Measurements from ENCODE around the gene SLC24A1.

DNA sequence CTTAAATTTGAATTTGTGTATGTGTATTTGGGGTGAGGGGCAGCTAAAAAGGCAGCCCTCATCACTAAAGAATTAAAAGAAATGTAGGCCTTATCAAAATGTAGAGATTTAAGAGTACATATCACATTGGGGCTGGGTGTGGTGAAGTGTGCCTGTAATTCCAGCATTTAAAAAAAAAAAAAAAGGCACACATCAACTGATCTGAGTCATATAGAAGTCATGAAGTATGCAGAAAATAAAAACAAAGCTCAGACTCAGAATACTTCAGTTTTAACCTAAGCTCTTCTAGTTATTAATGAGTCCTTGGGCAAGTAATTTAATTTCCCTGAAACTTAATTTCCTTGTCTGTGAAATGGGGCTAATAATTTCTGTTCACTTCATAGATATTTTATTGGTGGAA lies 31.6 kb downstream of the SLC24A1 start:
- TF ChIP-seq, protein P1, sequence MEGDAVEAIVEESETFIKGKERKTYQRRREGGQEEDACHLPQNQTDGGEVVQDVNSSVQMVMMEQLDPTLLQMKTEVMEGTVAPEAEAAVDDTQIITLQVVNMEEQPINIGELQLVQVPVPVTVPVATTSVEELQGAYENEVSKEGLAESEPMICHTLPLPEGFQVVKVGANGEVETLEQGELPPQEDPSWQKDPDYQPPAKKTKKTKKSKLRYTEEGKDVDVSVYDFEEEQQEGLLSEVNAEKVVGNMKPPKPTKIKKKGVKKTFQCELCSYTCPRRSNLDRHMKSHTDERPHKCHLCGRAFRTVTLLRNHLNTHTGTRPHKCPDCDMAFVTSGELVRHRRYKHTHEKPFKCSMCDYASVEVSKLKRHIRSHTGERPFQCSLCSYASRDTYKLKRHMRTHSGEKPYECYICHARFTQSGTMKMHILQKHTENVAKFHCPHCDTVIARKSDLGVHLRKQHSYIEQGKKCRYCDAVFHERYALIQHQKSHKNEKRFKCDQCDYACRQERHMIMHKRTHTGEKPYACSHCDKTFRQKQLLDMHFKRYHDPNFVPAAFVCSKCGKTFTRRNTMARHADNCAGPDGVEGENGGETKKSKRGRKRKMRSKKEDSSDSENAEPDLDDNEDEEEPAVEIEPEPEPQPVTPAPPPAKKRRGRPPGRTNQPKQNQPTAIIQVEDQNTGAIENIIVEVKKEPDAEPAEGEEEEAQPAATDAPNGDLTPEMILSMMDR (conservative IDR thresholded peaks at IDR 0.05; ENCODE audit: low read length), result no peak
- TF ChIP-seq EZH2phosphoT487 (IDR thresholded peaks at IDR 0.05; ENCODE audit: borderline replicate concordance, low read depth, low read length), result no peak
